ENCODE measurements around the gene RDH11.
"Not testable (repeated sequence)": the region's sequence is repeated elsewhere in the genome, so short reads cannot be mapped to it uniquely, and the experiment has no call there.

DNA sequence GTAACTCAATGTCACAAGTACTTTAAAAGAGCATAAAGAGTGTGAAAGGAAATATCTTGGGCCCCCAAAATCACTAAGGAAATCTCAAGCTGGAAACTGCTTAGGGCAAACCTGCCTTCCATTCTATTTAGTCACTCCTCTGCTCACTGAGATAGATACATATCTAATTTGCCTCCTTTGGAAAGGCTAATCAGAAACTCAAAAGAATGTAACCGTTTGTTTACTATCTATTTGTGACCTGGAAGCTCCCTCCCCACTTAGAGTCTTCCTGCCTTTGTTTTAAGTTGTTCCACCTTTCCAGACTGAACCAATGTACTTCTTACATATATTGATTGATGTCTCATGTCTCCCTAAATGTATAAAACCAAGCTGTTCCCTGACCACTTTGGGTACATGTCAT lies 14.2 kb upstream of the RDH11 start:
- TF ChIP-seq, protein P1, sequence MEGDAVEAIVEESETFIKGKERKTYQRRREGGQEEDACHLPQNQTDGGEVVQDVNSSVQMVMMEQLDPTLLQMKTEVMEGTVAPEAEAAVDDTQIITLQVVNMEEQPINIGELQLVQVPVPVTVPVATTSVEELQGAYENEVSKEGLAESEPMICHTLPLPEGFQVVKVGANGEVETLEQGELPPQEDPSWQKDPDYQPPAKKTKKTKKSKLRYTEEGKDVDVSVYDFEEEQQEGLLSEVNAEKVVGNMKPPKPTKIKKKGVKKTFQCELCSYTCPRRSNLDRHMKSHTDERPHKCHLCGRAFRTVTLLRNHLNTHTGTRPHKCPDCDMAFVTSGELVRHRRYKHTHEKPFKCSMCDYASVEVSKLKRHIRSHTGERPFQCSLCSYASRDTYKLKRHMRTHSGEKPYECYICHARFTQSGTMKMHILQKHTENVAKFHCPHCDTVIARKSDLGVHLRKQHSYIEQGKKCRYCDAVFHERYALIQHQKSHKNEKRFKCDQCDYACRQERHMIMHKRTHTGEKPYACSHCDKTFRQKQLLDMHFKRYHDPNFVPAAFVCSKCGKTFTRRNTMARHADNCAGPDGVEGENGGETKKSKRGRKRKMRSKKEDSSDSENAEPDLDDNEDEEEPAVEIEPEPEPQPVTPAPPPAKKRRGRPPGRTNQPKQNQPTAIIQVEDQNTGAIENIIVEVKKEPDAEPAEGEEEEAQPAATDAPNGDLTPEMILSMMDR (IDR thresholded peaks at IDR 0.05) = not testable (repeated sequence)
- not testable (repeated sequence) for TF ChIP-seq POLR2A (IDR thresholded peaks at IDR 0.05)
